Endothelial cell of umbilical vein (primary cell): ENCODE measurements around the gene SALL2. TPM values are rescaled to one million over a fixed set of nuclear protein-coding genes. Genes with fewer than 3 reads are reported as not detected.

Source experiments
- BruUV-seq: library from RNA; stranded (reverse); fragments of 400-500 nt; replicated peaks from 2 replicates; lab custom pipeline; 2021; lab: Mats Ljungman, UMichigan
- CTCF ChIA-PET: fragments of 300-600, 350-600 bp; sonication (Branson Sonifier 250); formaldehyde crosslinking; loops from one replicate; lab custom pipeline; 2021; ENCODE audit warnings: antibody characterized with exemption, inconsistent platforms; lab: Charles Lee
- POLR2A ChIA-PET: fragments of 300-600, 350-600 bp; sonication (Branson Sonifier 250); formaldehyde crosslinking; loops from one replicate; lab custom pipeline; 2021; ENCODE audit warnings: antibody characterized with exemption, inconsistent platforms; lab: Charles Lee
- DNase-seq: peaks from one replicate; pipeline ENCODE4 v3.0.0-alpha.2; 2011; ENCODE audit warnings: low read depth, low spot score
- FAIRE-seq: peaks from 2 replicates; lab custom pipeline; 2011; peaks lifted over from hg19 to GRCh38; lab: Jason Lieb, UNC
- H2AFZ ChIP-seq: 2 replicates; pipeline ENCODE4 v1.6.0; 2012; ENCODE audit warnings: low read depth, low read length, control low read depth, inconsistent platforms
- H3K27ac ChIP-seq: 2 replicates; pipeline ENCODE4 v1.5.1; 2011; ENCODE audit warnings: low read depth, mild to moderate bottlenecking, control low read depth, low read length, moderate library complexity; ENCODE audit not compliant: insufficient read depth
- H3K27me3 ChIP-seq, 2 experiments: 2 replicates each; pipeline versions ENCODE4 v1.6.0 to v1.6.1; 2011; ENCODE audit warnings: low read length in 2 of 2, mixed read lengths in 1 of 2; ENCODE audit not compliant: control insufficient read depth in 2 of 2, insufficient read depth in 2 of 2
- H3K36me3 ChIP-seq, 2 experiments: 2 replicates in 1 of 2; 3 replicates in 1 of 2; pipeline ENCODE4 v1.5.1; 2011; ENCODE audit warnings: low read length in 2 of 2, mild to moderate bottlenecking in 1 of 2, moderate library complexity in 1 of 2; ENCODE audit not compliant: control insufficient read depth in 2 of 2, insufficient read depth in 2 of 2; ENCODE audit errors: extremely low read depth in 1 of 2
- H3K4me1 ChIP-seq: 3 replicates; pipeline ENCODE4 v1.5.1; 2011; ENCODE audit warnings: mild to moderate bottlenecking, low read length; ENCODE audit not compliant: control insufficient read depth, insufficient read depth; ENCODE audit errors: extremely low read depth
- H3K4me2 ChIP-seq: 2 replicates; pipeline ENCODE4 v1.6.1; 2011; ENCODE audit warnings: low read length, control low read depth, mixed read lengths; ENCODE audit not compliant: insufficient read depth
- H3K4me3 ChIP-seq, 3 experiments: fragments of 200-600 bp in 1 of 3; sonication (generic), shearing (Covaris generic) in 1 of 3; replicated peaks in 1 of 3; 2 replicates each; pipeline ENCODE4 v1.5.1; 2011 to 2016; ENCODE audit warnings: control low read depth in 3 of 3, low read length in 3 of 3, mild to moderate bottlenecking in 2 of 3, inconsistent platforms in 1 of 3, low read depth in 1 of 3, moderate library complexity in 1 of 3; ENCODE audit not compliant: insufficient read depth in 1 of 3
- H3K79me2 ChIP-seq: 2 replicates; pipeline ENCODE4 v1.6.0; 2012; ENCODE audit warnings: low read length, inconsistent platforms; ENCODE audit not compliant: control insufficient read depth, insufficient read depth
- H3K9ac ChIP-seq: replicated peaks from 2 replicates; pipeline ENCODE3; 2011; ENCODE audit warnings: low read length, control low read depth; ENCODE audit not compliant: insufficient read depth; ENCODE audit errors: extremely low read depth
- H3K9me1 ChIP-seq: replicated peaks from 3 replicates; pipeline ENCODE4 v1.6.0; 2011; ENCODE audit warnings: mild to moderate bottlenecking, low read length; ENCODE audit not compliant: control insufficient read depth, insufficient read depth; ENCODE audit errors: extremely low read depth
- H3K9me3 ChIP-seq: replicated peaks from 2 replicates; pipeline ENCODE4 v1.5.1; 2012; ENCODE audit warnings: low read length, inconsistent platforms; ENCODE audit not compliant: control insufficient read depth, insufficient read depth
- H4K20me1 ChIP-seq: replicated peaks from 2 replicates; pipeline ENCODE3; 2011; ENCODE audit warnings: mild to moderate bottlenecking, low read length; ENCODE audit not compliant: control insufficient read depth, insufficient read depth; ENCODE audit errors: extremely low read depth
- CTCF ChIP-seq, 2 donors: IDR thresholded peaks; 1 replicate in 1 of 2; 2 replicates in 1 of 2; pipeline ENCODE4 v1.5.1; 2011; ENCODE audit warnings: low read length in 2 of 2, mild to moderate bottlenecking in 2 of 2, moderate library complexity in 2 of 2, control low read depth in 1 of 2, inconsistent platforms in 1 of 2, low read depth in 1 of 2; ENCODE audit not compliant: insufficient read depth in 1 of 2; ENCODE audit errors: extremely low read depth in 1 of 2
- EZH2 ChIP-seq: IDR thresholded peaks from 2 replicates; pipeline ENCODE4 v1.6.1; 2012; ENCODE audit warnings: borderline replicate concordance, low read depth, mild to moderate bottlenecking, moderate library complexity, low read length, inconsistent platforms; ENCODE audit not compliant: severe bottlenecking
- GATA2 ChIP-seq: IDR thresholded peaks from 2 replicates; pipeline ENCODE4 v1.7.0; 2011; ENCODE audit warnings: low read depth, mild to moderate bottlenecking, moderate library complexity, mixed read lengths, low read length; ENCODE audit not compliant: insufficient read length, insufficient read depth
- MAX ChIP-seq: IDR thresholded peaks from 2 replicates; pipeline ENCODE4 v1.6.1; 2011; ENCODE audit not compliant: insufficient read depth, insufficient read length
- MYC ChIP-seq: IDR thresholded peaks from one replicate; pipeline ENCODE4 v1.6.1; 2011; ENCODE audit warnings: mild to moderate bottlenecking, low read depth, low read length
- POLR2A ChIP-seq: IDR thresholded peaks from 2 replicates; pipeline ENCODE4 v1.6.1; 2012; ENCODE audit warnings: low read depth, mild to moderate bottlenecking, control low read depth, low read length
- dilution Hi-C: fragments of 300-500 bp; cut with MboI; formaldehyde crosslinking; loops from one replicate; pipeline ENCODE4 v1.15.0; 2019; ENCODE audit warnings: low sequenced_read_pairs; ENCODE audit not compliant: extremely low pct_ligation_motif_present
- intact Hi-C: fragments of 100-400 bp; cut with micrococcal nuclease; formaldehyde crosslinking; loops from one replicate; pipeline ENCODE4 v1.10.0; 2022
- polyA plus RNA-seq, 4 experiments: library from polyadenylated mRNA; depleted of rRNA in 3 of 4; stranded (reverse) in 3 of 4; unstranded in 1 of 4; fragments of >200 nt; gene quantifications; 2 replicates each; pipeline versions ENCODE4 v1.2.1 to v1.2.3, GENCODE V29; 2011 to 2012; ENCODE audit warnings: missing spikeins in 1 of 4
- total RNA-seq: library from RNA; stranded (reverse); gene quantifications from 2 replicates; pipeline ENCODE4 v1.2.3, GENCODE V29; 2021

The SALL2 gene
- total and polyA plus RNA-seq, 2 donors (not counting 3 experiments of a cell fraction or from before 2014, with no cell fraction given) = 2.8 to 4.6 TPM

- BruUV-seq = no TSS peak
- peaks cover 12 to 19% of the 10 kb centered on the region in 2 experiments for H3K36me3 ChIP-seq
- DNase-seq = no peak
- CTCF ChIA-PET = no interaction called here
- H4K20me1 ChIP-seq = no peaks in the 10 kb centered on the region
- no peaks in the 10 kb centered on the region for H3K9me1 ChIP-seq
- H3K4me3 ChIP-seq = no peak overlapping the region
- H3K9ac ChIP-seq = no peak overlapping the region
- H3K79me2 ChIP-seq = peaks cover 60% of the 10 kb centered on the region
- no peaks in the 10 kb centered on the region for H3K9me3 ChIP-seq
- H3K4me2 ChIP-seq = no peak overlapping the region
- intact Hi-C loops = no loop called here
- FAIRE-seq = no peak
- no peaks in the 10 kb centered on the region for H3K27me3 ChIP-seq
- TF ChIP-seq MAX = no peak
- no peak for TF ChIP-seq EZH2
- no peak for TF ChIP-seq MYC
- no peak for TF ChIP-seq CTCF (IDR thresholded peaks at IDR 0.05; ENCODE audit: extremely low read depth in 1 of 2, insufficient read depth in 1 of 2, low read depth in 1 of 2, low read length in 2 of 2)
- TF ChIP-seq GATA2 = no peak
- TF ChIP-seq POLR2A = no peak
- H2AFZ ChIP-seq = no peak overlapping the region
- dilution Hi-C loops = no loop called here
- no peak overlapping the region for H3K27ac ChIP-seq
- POLR2A ChIA-PET = no interaction called here
- peaks cover 9% of the 10 kb centered on the region for H3K4me1 ChIP-seq
Measured at GRCh38 chr14:21505012-21505553, 21.1 kb downstream of the SALL2 start.
